DOHH2 (cell line): ENCODE data around the gene GMPPA.

Source experiments
- CTCF ChIP-seq: fragments of 200-600 bp; sonication (generic); IDR thresholded peaks from one replicate; pipeline ENCODE4 v1.5.1; 2014; ENCODE audit warnings: antibody characterized with exemption, mild to moderate bottlenecking, low read depth, low read length; ENCODE audit not compliant: poor library complexity, severe bottlenecking
- EZH2phosphoT487 ChIP-seq: fragments of 200-600 bp; sonication (generic); IDR thresholded peaks from 2 replicates; pipeline ENCODE4 v1.6.1; 2017; ENCODE audit warnings: borderline replicate concordance, mild to moderate bottlenecking, antibody characterized with exemption, low read length, moderate library complexity, mixed read lengths

GRCh38 chr2:219502618-219503017, 3.9 kb downstream of the GMPPA start:
- TF ChIP-seq CTCF: no peak
- TF ChIP-seq EZH2phosphoT487: no peak
